ENCODE results near the gene STARD3NL.

STARD3NL gene

GRCh38 chr7:38151556-38151955 is 26.5 kb upstream of the STARD3NL start:
- TF ChIP-seq TCF4 (CRISPR knock-in tag; IDR thresholded peaks at IDR 0.05; ENCODE audit: borderline replicate concordance) (no peak), ZNF8 (CRISPR knock-in tag; IDR thresholded peaks at IDR 0.05) (no peak), ZC3H10 (CRISPR knock-in tag; IDR thresholded peaks at IDR 0.05) (no peak), ZNF565 (CRISPR knock-in tag; conservative IDR thresholded peaks at IDR 0.05; ENCODE audit: low read depth) (no peak)
- ATAC-seq, result no peak

- TF ChIP-seq CSRNP3 (CRISPR knock-in tag; IDR thresholded peaks at IDR 0.05) (no peak), PPARA (CRISPR knock-in tag; IDR thresholded peaks at IDR 0.05; ENCODE audit: borderline replicate concordance) (no peak), ZNF8 (CRISPR knock-in tag; IDR thresholded peaks at IDR 0.05) (no peak), ZNF565 (CRISPR knock-in tag; conservative IDR thresholded peaks at IDR 0.05; ENCODE audit: low read depth) (no peak), POU6F1 (CRISPR knock-in tag; IDR thresholded peaks at IDR 0.05; ENCODE audit: borderline replicate concordance, low read depth) (no peak), CREB5 (CRISPR knock-in tag; IDR thresholded peaks at IDR 0.05; ENCODE audit: low read depth) (no peak), RARB (CRISPR knock-in tag; IDR thresholded peaks at IDR 0.05) (no peak), ISL1 (CRISPR knock-in tag; IDR thresholded peaks at IDR 0.05) (no peak), ARNTL (CRISPR knock-in tag; IDR thresholded peaks at IDR 0.05; ENCODE audit: borderline replicate concordance, low read depth) (no peak), ZFP3 (CRISPR knock-in tag; IDR thresholded peaks at IDR 0.05) (no peak), TOX (CRISPR knock-in tag; IDR thresholded peaks at IDR 0.05; ENCODE audit: borderline replicate concordance) (no peak), CSDC2 (CRISPR knock-in tag; IDR thresholded peaks at IDR 0.05) (no peak)
- ATAC-seq, result no peak
These were observed 24.5 kb upstream of the STARD3NL start for GRCh38 chr7:38153515-38153914.

- TF ChIP-seq ZFP30 (CRISPR knock-in tag; IDR thresholded peaks at IDR 0.05) (no peak), TCF4 (CRISPR knock-in tag; IDR thresholded peaks at IDR 0.05; ENCODE audit: borderline replicate concordance) (no peak), ZNF565 (CRISPR knock-in tag; conservative IDR thresholded peaks at IDR 0.05; ENCODE audit: low read depth) (no peak), ZFP3 (CRISPR knock-in tag; IDR thresholded peaks at IDR 0.05) (no peak), RARB (CRISPR knock-in tag; IDR thresholded peaks at IDR 0.05) (no peak), ZNF8 (CRISPR knock-in tag; IDR thresholded peaks at IDR 0.05) (no peak), BACH2 (CRISPR knock-in tag; IDR thresholded peaks at IDR 0.05; ENCODE audit: borderline replicate concordance) (no peak)
- ATAC-seq, result no peak
These were observed 23.8 kb upstream of the STARD3NL start for GRCh38 chr7:38154278-38154677.

GRCh38 chr7:38160003-38160571 is 18.0 kb upstream of the STARD3NL start:
- no peak; the same call in 2 of the 3 replicates for ATAC-seq
- no peak for TF ChIP-seq PPARA (CRISPR knock-in tag; IDR thresholded peaks at IDR 0.05; ENCODE audit: borderline replicate concordance)
- TF ChIP-seq ARNTL (CRISPR knock-in tag; IDR thresholded peaks at IDR 0.05; ENCODE audit: borderline replicate concordance, low read depth), result no peak
- no peak for TF ChIP-seq PATZ1 (CRISPR knock-in tag; IDR thresholded peaks at IDR 0.05; ENCODE audit: borderline replicate concordance)
- no peak for TF ChIP-seq ZNF565 (CRISPR knock-in tag; conservative IDR thresholded peaks at IDR 0.05; ENCODE audit: low read depth)
- TF ChIP-seq TSHZ2 (CRISPR knock-in tag; IDR thresholded peaks at IDR 0.05), result no peak
- no peak for TF ChIP-seq TOX (CRISPR knock-in tag; IDR thresholded peaks at IDR 0.05; ENCODE audit: borderline replicate concordance)

Measured in SK-N-SH treated with all-trans-retinoic acid at 6 μM for 48 hours (cell line).